HCT116 (cell line): ENCODE data around the gene ABCD1. TPM values are rescaled to one million over a fixed set of nuclear protein-coding genes. Genes with fewer than 3 reads are reported as not detected.

Source experiments
- ATAC-seq: fragments of 200-7000 bp; cut with Tn5 transposase; 2 replicates; pipeline ENCODE4 v1.9.1; 2020; ENCODE audit warnings: mild to moderate bottlenecking, moderate library complexity
- BruUV-seq: library from RNA; stranded (reverse); fragments of 400-500 nt; replicated peaks from 2 replicates; lab custom pipeline; 2021; lab: Mats Ljungman, UMichigan
- CTCF ChIA-PET: fragments of 300-600 bp; sonication (Branson Sonifier 250); formaldehyde crosslinking; loops from one replicate; lab custom pipeline; 2021; ENCODE audit warnings: antibody characterized with exemption; lab: Charles Lee
- POLR2A ChIA-PET: fragments of 300-600, 350-600 bp; sonication (Branson Sonifier 250); formaldehyde crosslinking; loops from one replicate; lab custom pipeline; 2021; ENCODE audit warnings: antibody characterized with exemption; lab: Charles Lee
- RAD21 ChIA-PET, 2 experiments: fragments of 300-600 bp; sonication (Branson Sonifier 250); formaldehyde crosslinking; loops; one replicate each; lab custom pipeline; 2023; ENCODE audit warnings: low total read pairs in 2 of 2; ENCODE audit not compliant: uncharacterized antibody in 2 of 2, unreplicated experiment in 2 of 2, low non-redundant PET in 1 of 2; lab: Charles Lee
- DNase-seq: peaks from one replicate; pipeline ENCODE4 v3.0.0-alpha.2; 2010; ENCODE audit warnings: low read depth, low spot score
- H2AFZ ChIP-seq: fragments of 200-600 bp; shearing (Covaris generic), sonication (generic); 2 replicates; pipeline ENCODE4 v1.6.1; 2017; ENCODE audit warnings: low read depth, mixed run types, mixed read lengths, antibody characterized with exemption, low read length; ENCODE audit not compliant: poor library complexity, severe bottlenecking
- H3K27ac ChIP-seq: 2 replicates; pipeline ENCODE4 v1.5.1; 2012; ENCODE audit warnings: low read depth, low read length
- H3K27me3 ChIP-seq: fragments of 200-600 bp; sonication (generic); 2 replicates; pipeline ENCODE4 v1.6.1; 2016; ENCODE audit warnings: mixed run types, low read length, mixed read lengths; ENCODE audit not compliant: insufficient read depth
- H3K36me3 ChIP-seq, 2 experiments: fragments of 200-500 bp in 1 of 2; fragments of 200-600 bp in 1 of 2; sonication (Bioruptor generic) in 1 of 2; sonication (generic) in 1 of 2; 2 replicates each; pipeline versions ENCODE4 v1.5.1 to v1.6.1; 2014 to 2016; ENCODE audit warnings: low read length in 2 of 2, inconsistent platforms in 1 of 2, mixed read lengths in 1 of 2, mixed run types in 1 of 2; ENCODE audit not compliant: insufficient read depth in 2 of 2, control insufficient read depth in 1 of 2
- H3K4me1 ChIP-seq, 2 experiments: fragments of 200-600 bp in 1 of 2; sonication (generic) in 1 of 2; 2 replicates each; pipeline versions ENCODE4 v1.5.1 to v1.6.1; 2012 to 2017; ENCODE audit warnings: low read length in 2 of 2, inconsistent platforms in 1 of 2, mild to moderate bottlenecking in 1 of 2, mixed read lengths in 1 of 2, mixed run types in 1 of 2, moderate library complexity in 1 of 2; ENCODE audit not compliant: insufficient read depth in 2 of 2, control insufficient read depth in 1 of 2
- H3K4me2 ChIP-seq: fragments of 200-600 bp; sonication (generic); 2 replicates; pipeline ENCODE4 v1.6.1; 2017; ENCODE audit warnings: mixed run types, low read length, mixed read lengths
- H3K4me3 ChIP-seq, 2 experiments: fragments of 200-600 bp in 1 of 2; sonication (generic) in 1 of 2; replicated peaks in 1 of 2; 2 replicates each; pipeline ENCODE4 v1.5.1; 2011 to 2016; ENCODE audit warnings: low read length in 2 of 2, control low read depth in 1 of 2, low read depth in 1 of 2, mild to moderate bottlenecking in 1 of 2, mixed read lengths in 1 of 2, mixed run types in 1 of 2
- H3K79me2 ChIP-seq: fragments of 200-600 bp; sonication (generic); 2 replicates; pipeline ENCODE4 v1.6.1; 2017; ENCODE audit warnings: mild to moderate bottlenecking, mixed run types, low read length, moderate library complexity, mixed read lengths; ENCODE audit not compliant: insufficient read depth
- H3K9ac ChIP-seq: fragments of 200-600 bp; sonication (generic); 2 replicates; pipeline ENCODE4 v1.6.1; 2016; ENCODE audit warnings: low read length, mixed read lengths
- H3K9me2 ChIP-seq: fragments of 200-600 bp; sonication (generic), shearing (Covaris generic); 2 replicates; pipeline ENCODE4 v1.6.1; 2017; ENCODE audit warnings: mixed run types, mild to moderate bottlenecking, moderate library complexity; ENCODE audit not compliant: insufficient read depth
- H3K9me3 ChIP-seq, 2 experiments: fragments of 200-500 bp in 1 of 2; fragments of 200-600 bp in 1 of 2; sonication (Bioruptor generic) in 1 of 2; sonication (generic) in 1 of 2; 2 replicates each; pipeline ENCODE4 v1.6.1; 2014 to 2017; ENCODE audit warnings: low read length in 2 of 2, mixed read lengths in 2 of 2, inconsistent platforms in 1 of 2, low read depth in 1 of 2, mild to moderate bottlenecking in 1 of 2, mixed run types in 1 of 2, moderate library complexity in 1 of 2; ENCODE audit not compliant: control insufficient read depth in 1 of 2, insufficient read depth in 1 of 2
- H4K20me1 ChIP-seq: fragments of 200-600 bp; sonication (generic), shearing (Covaris generic); 2 replicates; pipeline ENCODE4 v1.6.1; 2017; ENCODE audit warnings: mixed run types, mild to moderate bottlenecking, moderate library complexity; ENCODE audit not compliant: insufficient read depth
- CBX3 ChIP-seq: IDR thresholded peaks from 2 replicates; pipeline ENCODE4 v1.6.1; 2012; ENCODE audit warnings: low read depth
- CEBPB ChIP-seq: IDR thresholded peaks from 2 replicates; pipeline ENCODE4 v1.6.1; 2012; ENCODE audit warnings: low read depth
- EGR1 ChIP-seq: IDR thresholded peaks from 2 replicates; pipeline ENCODE4 v1.6.1; 2012; ENCODE audit warnings: low read depth
- JUND ChIP-seq: IDR thresholded peaks from 2 replicates; pipeline ENCODE4 v1.6.1; 2012
- POLR2A ChIP-seq: IDR thresholded peaks from 2 replicates; pipeline ENCODE4 v1.7.0; 2011; ENCODE audit warnings: borderline replicate concordance; ENCODE audit not compliant: insufficient read depth, insufficient read length; ENCODE audit errors: extremely low read depth
- SIN3A ChIP-seq: IDR thresholded peaks from 2 replicates; pipeline ENCODE4 v1.6.1; 2012; ENCODE audit warnings: low read depth
- SP1 ChIP-seq: IDR thresholded peaks from 2 replicates; pipeline ENCODE4 v1.6.1; 2012; ENCODE audit warnings: low read depth
- ZNF274 ChIP-seq: fragments of 200-500 bp; sonication (Bioruptor generic); IDR thresholded peaks from 2 replicates; pipeline ENCODE4 v1.6.1; 2014; ENCODE audit warnings: mild to moderate bottlenecking, low read depth, low read length, inconsistent platforms
- intact Hi-C: fragments of 100-400 bp; cut with micrococcal nuclease; formaldehyde crosslinking; loops from 2 replicates; pipeline ENCODE4 v1.10.0; 2022
- total RNA-seq: library from RNA; stranded (reverse); gene quantifications from one replicate; pipeline ENCODE4 v1.2.1, GENCODE V29; 2021; ENCODE audit not compliant: unreplicated experiment
- TF ChIP-seq, protein P1 (sequence below): IDR thresholded peaks from 2 replicates; pipeline ENCODE4 v1.6.1; 2011; ENCODE audit warnings: mild to moderate bottlenecking, low read length, moderate library complexity; ENCODE audit not compliant: insufficient replicate concordance; ENCODE audit errors: extremely low read depth

The ABCD1 gene
- total RNA-seq, 1 experiment from 2014 or later, result 7.1 TPM

GRCh38 chrX:153707406-153707805 is 17.2 kb upstream of the ABCD1 start:
- BruUV-seq, result no TSS peak
- Histone ChIP-seq H3K36me3 (no peaks in the 10 kb centered on the region; a peak in 1 of 4 replicates), H3K4me2 (no peak overlapping the region), H3K4me1 (peaks cover 0 to 7% of the 10 kb centered on the region in 2 experiments; a peak in 1 of 4 replicates), H3K9ac (no peak overlapping the region), H3K27me3 (no peaks in the 10 kb centered on the region), H3K9me3 (no peaks in the 10 kb centered on the region), H3K9me2 (no peaks in the 10 kb centered on the region), H4K20me1 (no peaks in the 10 kb centered on the region), H3K4me3 (no peak overlapping the region), H3K79me2 (peaks cover 13% of the 10 kb centered on the region; the same call in 1 of the 2 replicates), H3K27ac (no peak overlapping the region), H2AFZ (no peak overlapping the region)
- POLR2A ChIA-PET, result no interaction called here
- intact Hi-C loops, result loop anchor here (5.0 kb wide), 1 partner anchor 150 kb away; no protein-coding TSS in a partner anchor
- ATAC-seq, result no peak
- DNase-seq, result no peak
- CTCF ChIA-PET, result no interaction called here
- TF ChIP-seq SIN3A (no peak), EGR1 (no peak), SP1 (no peak), JUND (no peak), ZNF274 (no peak), CEBPB (no peak), POLR2A (no peak), CBX3 (no peak)
- TF ChIP-seq, protein P1, sequence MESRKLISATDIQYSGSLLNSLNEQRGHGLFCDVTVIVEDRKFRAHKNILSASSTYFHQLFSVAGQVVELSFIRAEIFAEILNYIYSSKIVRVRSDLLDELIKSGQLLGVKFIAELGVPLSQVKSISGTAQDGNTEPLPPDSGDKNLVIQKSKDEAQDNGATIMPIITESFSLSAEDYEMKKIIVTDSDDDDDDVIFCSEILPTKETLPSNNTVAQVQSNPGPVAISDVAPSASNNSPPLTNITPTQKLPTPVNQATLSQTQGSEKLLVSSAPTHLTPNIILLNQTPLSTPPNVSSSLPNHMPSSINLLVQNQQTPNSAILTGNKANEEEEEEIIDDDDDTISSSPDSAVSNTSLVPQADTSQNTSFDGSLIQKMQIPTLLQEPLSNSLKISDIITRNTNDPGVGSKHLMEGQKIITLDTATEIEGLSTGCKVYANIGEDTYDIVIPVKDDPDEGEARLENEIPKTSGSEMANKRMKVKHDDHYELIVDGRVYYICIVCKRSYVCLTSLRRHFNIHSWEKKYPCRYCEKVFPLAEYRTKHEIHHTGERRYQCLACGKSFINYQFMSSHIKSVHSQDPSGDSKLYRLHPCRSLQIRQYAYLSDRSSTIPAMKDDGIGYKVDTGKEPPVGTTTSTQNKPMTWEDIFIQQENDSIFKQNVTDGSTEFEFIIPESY, result no peak
- RAD21 ChIA-PET, result no interaction called here
